Keratinocyte (primary cell): ENCODE measurements around the gene SDK1. TPM values are rescaled to one million over a fixed set of nuclear protein-coding genes. Genes with fewer than 3 reads are reported as not detected.

Experiments
- DNase-seq: peaks from one replicate; pipeline ENCODE4 v3.0.0-alpha.2; 2011; ENCODE audit warnings: low read depth, missing footprints, low spot score
- FAIRE-seq: peaks from 2 replicates; lab custom pipeline; 2011; peaks lifted over from hg19 to GRCh38; lab: Jason Lieb, UNC
- H2AFZ ChIP-seq: 2 replicates; pipeline ENCODE4 v1.6.0; 2012; ENCODE audit warnings: low read length, control low read depth, inconsistent platforms; ENCODE audit not compliant: control insufficient read depth
- H3K27ac ChIP-seq: 2 replicates; pipeline ENCODE4 v1.5.1; 2011; ENCODE audit warnings: low read length; ENCODE audit not compliant: control insufficient read depth, insufficient read depth
- H3K27me3 ChIP-seq: 3 replicates; pipeline ENCODE4 v1.6.0; 2011; ENCODE audit warnings: low read length; ENCODE audit not compliant: control insufficient read depth, insufficient read depth; ENCODE audit errors: extremely low read depth
- H3K36me3 ChIP-seq, 2 experiments: 2 replicates in 1 of 2; 3 replicates in 1 of 2; pipeline ENCODE4 v1.5.1; 2011; ENCODE audit warnings: low read length in 2 of 2, mild to moderate bottlenecking in 1 of 2; ENCODE audit not compliant: control insufficient read depth in 2 of 2, insufficient read depth in 2 of 2; ENCODE audit errors: extremely low read depth in 1 of 2
- H3K4me1 ChIP-seq: 3 replicates; pipeline ENCODE4 v1.5.1; 2011; ENCODE audit warnings: low read length; ENCODE audit not compliant: control insufficient read depth, insufficient read depth; ENCODE audit errors: extremely low read depth
- H3K4me2 ChIP-seq: 3 replicates; pipeline ENCODE4 v1.6.0; 2011; ENCODE audit warnings: low read depth, low read length; ENCODE audit not compliant: control insufficient read depth, insufficient read depth; ENCODE audit errors: extremely low read depth
- H3K4me3 ChIP-seq, 3 experiments: fragments of 200-600 bp in 1 of 3; sonication (generic) in 1 of 3; 2 replicates in 2 of 3; 3 replicates in 1 of 3; pipeline ENCODE4 v1.5.1; 2011 to 2016; ENCODE audit warnings: low read length in 3 of 3, mild to moderate bottlenecking in 3 of 3, control low read depth in 2 of 3, inconsistent platforms in 1 of 3, low read depth in 1 of 3, mixed read lengths in 1 of 3, mixed run types in 1 of 3, moderate library complexity in 1 of 3; ENCODE audit not compliant: control insufficient read depth in 2 of 3, insufficient read depth in 2 of 3; ENCODE audit errors: extremely low read depth in 1 of 3
- H3K79me2 ChIP-seq: 2 replicates; pipeline ENCODE4 v1.6.0; 2012; ENCODE audit warnings: low read length; ENCODE audit not compliant: control insufficient read depth, insufficient read depth
- H3K9ac ChIP-seq: 3 replicates; pipeline ENCODE4 v1.6.0; 2011; ENCODE audit warnings: low read length; ENCODE audit not compliant: control insufficient read depth, insufficient read depth; ENCODE audit errors: extremely low read depth
- H3K9me1 ChIP-seq: 3 replicates; pipeline ENCODE4 v1.6.0; 2011; ENCODE audit warnings: low read length; ENCODE audit not compliant: control insufficient read depth, insufficient read depth; ENCODE audit errors: extremely low read depth
- H3K9me3 ChIP-seq: 2 replicates; pipeline ENCODE4 v1.5.1; 2012; ENCODE audit warnings: low read depth, low read length; ENCODE audit not compliant: control insufficient read depth
- H4K20me1 ChIP-seq: 3 replicates; pipeline ENCODE4 v1.6.0; 2011; ENCODE audit warnings: low read length; ENCODE audit not compliant: control insufficient read depth, insufficient read depth; ENCODE audit errors: extremely low read depth
- EZH2 ChIP-seq: IDR thresholded peaks from one replicate; pipeline ENCODE4 v1.6.1; 2012; ENCODE audit warnings: inconsistent platforms, mild to moderate bottlenecking, low read length, moderate library complexity
- dilution Hi-C: fragments of 300-500 bp; cut with MboI; formaldehyde crosslinking; loops from one replicate; pipeline ENCODE4 v1.7.0; 2020; ENCODE audit warnings: low sequenced_read_pairs; ENCODE audit not compliant: extremely low pct_ligation_motif_present
- polyA plus RNA-seq, 5 experiments: library from polyadenylated mRNA; depleted of rRNA in 3 of 5; stranded (reverse) in 3 of 5; stranded (forward) in 1 of 5; unstranded in 1 of 5; fragments of >200 nt; gene quantifications; 1 replicate in 1 of 5; 2 replicates in 3 of 5; 3 replicates in 1 of 5; pipeline versions ENCODE4 v1.2.1 to v1.2.3, GENCODE V29; 2011 to 2012; ENCODE audit warnings: missing spikeins in 2 of 5, low read depth in 1 of 5, low replicate concordance in 1 of 5
- TF ChIP-seq, protein P1 (sequence below), 3 experiments: IDR thresholded peaks in 1 of 3; conservative IDR thresholded peaks in 1 of 3; optimal IDR thresholded peaks in 1 of 3; 2 replicates in 2 of 3; 3 replicates in 1 of 3; pipeline versions ENCODE3 to v1.5.1; 2011; ENCODE audit warnings: low read length in 3 of 3, mild to moderate bottlenecking in 3 of 3, moderate library complexity in 2 of 3, control low read depth in 1 of 3, inconsistent platforms in 1 of 3; ENCODE audit not compliant: insufficient read depth in 2 of 3; ENCODE audit errors: extremely low read depth in 1 of 3

The SDK1 gene
- polyA plus RNA-seq, 1 donor (not counting 4 experiments of a cell fraction or from before 2014, with no cell fraction given) = 0.66 TPM

DNA sequence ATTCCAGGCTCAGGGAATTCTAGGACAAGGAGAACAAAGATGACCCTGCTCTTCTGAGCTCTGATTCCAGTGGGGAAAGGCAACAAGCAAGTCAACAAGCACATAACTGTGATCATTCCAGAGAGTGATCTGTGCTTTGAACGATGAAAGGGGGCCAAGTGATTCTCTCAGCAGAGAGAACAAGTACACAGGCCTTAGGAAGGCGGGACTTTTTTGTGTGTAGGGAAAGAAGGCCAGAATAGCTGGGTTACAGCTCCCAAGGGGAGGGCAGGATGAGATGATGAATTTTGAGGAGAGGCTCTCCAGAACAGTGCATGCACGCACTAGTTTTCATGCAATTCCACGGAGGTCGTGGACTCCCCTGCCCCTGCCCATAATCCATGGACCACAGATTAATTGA is 565.2 kb downstream of the SDK1 start:
- Histone ChIP-seq H3K4me1 (peaks cover 3% of the 10 kb centered on the region), H3K36me3 (no peaks in the 10 kb centered on the region), H3K9ac (no peak overlapping the region), H3K27me3 (no peaks in the 10 kb centered on the region), H3K79me2 (no peaks in the 10 kb centered on the region), H3K4me2 (no peak overlapping the region), H3K9me1 (no peaks in the 10 kb centered on the region), H3K4me3 (no peak overlapping the region), H3K27ac (no peak overlapping the region), H3K9me3 (no peaks in the 10 kb centered on the region), H2AFZ (no peak overlapping the region), H4K20me1 (no peaks in the 10 kb centered on the region)
- dilution Hi-C loops = no loop called here
- TF ChIP-seq, protein P1, sequence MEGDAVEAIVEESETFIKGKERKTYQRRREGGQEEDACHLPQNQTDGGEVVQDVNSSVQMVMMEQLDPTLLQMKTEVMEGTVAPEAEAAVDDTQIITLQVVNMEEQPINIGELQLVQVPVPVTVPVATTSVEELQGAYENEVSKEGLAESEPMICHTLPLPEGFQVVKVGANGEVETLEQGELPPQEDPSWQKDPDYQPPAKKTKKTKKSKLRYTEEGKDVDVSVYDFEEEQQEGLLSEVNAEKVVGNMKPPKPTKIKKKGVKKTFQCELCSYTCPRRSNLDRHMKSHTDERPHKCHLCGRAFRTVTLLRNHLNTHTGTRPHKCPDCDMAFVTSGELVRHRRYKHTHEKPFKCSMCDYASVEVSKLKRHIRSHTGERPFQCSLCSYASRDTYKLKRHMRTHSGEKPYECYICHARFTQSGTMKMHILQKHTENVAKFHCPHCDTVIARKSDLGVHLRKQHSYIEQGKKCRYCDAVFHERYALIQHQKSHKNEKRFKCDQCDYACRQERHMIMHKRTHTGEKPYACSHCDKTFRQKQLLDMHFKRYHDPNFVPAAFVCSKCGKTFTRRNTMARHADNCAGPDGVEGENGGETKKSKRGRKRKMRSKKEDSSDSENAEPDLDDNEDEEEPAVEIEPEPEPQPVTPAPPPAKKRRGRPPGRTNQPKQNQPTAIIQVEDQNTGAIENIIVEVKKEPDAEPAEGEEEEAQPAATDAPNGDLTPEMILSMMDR (optimal IDR thresholded peaks at IDR 0.05 in 1 of 3, IDR thresholded peaks at IDR 0.05 in 1 of 3, conservative IDR thresholded peaks at IDR 0.05 in 1 of 3; ENCODE audit: extremely low read depth in 1 of 3, insufficient read depth in 2 of 3, low read length in 3 of 3) = no peak
- TF ChIP-seq EZH2 = no peak
- FAIRE-seq = no peak
- DNase-seq = no peak

DNA sequence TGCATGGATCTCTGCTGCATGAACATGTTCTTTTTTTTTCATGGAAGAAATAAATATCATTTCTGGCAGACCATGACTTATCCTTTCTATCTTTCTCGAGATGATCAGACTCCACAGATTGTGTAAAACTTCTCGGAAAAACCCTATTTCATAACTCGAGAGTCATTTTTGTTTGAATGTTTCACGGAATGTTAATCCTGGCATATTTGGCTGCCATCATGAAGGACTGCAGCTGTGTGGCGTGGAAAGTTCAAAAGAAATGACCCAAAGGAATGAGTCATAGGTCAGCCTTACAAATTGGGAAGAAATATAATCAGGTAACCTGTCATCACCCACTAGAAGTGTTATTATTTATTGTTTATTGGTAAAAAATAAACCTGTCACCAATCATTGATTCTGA is 566.8 kb downstream of the SDK1 start:
- dilution Hi-C loops = no loop called here
- Histone ChIP-seq H3K27me3 (no peaks in the 10 kb centered on the region), H3K79me2 (no peaks in the 10 kb centered on the region), H3K4me2 (no peak overlapping the region), H3K9me1 (no peaks in the 10 kb centered on the region), H3K9me3 (no peaks in the 10 kb centered on the region), H3K9ac (no peak overlapping the region), H3K4me3 (no peak overlapping the region), H2AFZ (no peak overlapping the region), H4K20me1 (no peaks in the 10 kb centered on the region), H3K4me1 (no peaks in the 10 kb centered on the region), H3K36me3 (no peaks in the 10 kb centered on the region), H3K27ac (no peak overlapping the region)
- no peak for FAIRE-seq
- DNase-seq = no peak
- TF ChIP-seq, protein P1 (optimal IDR thresholded peaks at IDR 0.05 in 1 of 3, IDR thresholded peaks at IDR 0.05 in 1 of 3, conservative IDR thresholded peaks at IDR 0.05 in 1 of 3; ENCODE audit: extremely low read depth in 1 of 3, insufficient read depth in 2 of 3, low read length in 3 of 3) = no peak
- no peak for TF ChIP-seq EZH2
